ENCODE measurements around the gene RMI2.

- TF ChIP-seq CTCF (IDR thresholded peaks at IDR 0.05; ENCODE audit: insufficient read depth, low read length, poor library complexity, severe bottlenecking) (no peak), EZH2phosphoT487 (conservative IDR thresholded peaks at IDR 0.05; ENCODE audit: low read length) (no peak)
These were observed 49.3 kb downstream of the RMI2 start for GRCh38 chr16:11394593-11394960.

Measured in SU-DHL-6 (cell line).